Epithelial cell of proximal tubule (primary cell): ENCODE data around the gene RTKN2. TPM values are rescaled to one million over a fixed set of nuclear protein-coding genes. Genes with fewer than 3 reads are reported as not detected.
"Not testable (repeated sequence)": the region's sequence is repeated elsewhere in the genome, so short reads cannot be mapped to it uniquely, and the experiment has no call there.

ENCODE experiments used
- DNase-seq: peaks from one replicate; pipeline ENCODE4 v3.0.0-alpha.2; 2011; ENCODE audit warnings: low read depth
- H3K4me3 ChIP-seq: 2 replicates; pipeline ENCODE4 v1.5.1; 2011; ENCODE audit warnings: low read depth, mild to moderate bottlenecking, low read length
- total RNA-seq: library from RNA; depleted of rRNA; stranded (reverse); fragments of >200 nt; gene quantifications from 2 replicates; pipeline ENCODE4 v1.2.3, GENCODE V29; 2015
- TF ChIP-seq, protein P1 (sequence below): conservative IDR thresholded peaks from 2 replicates; pipeline ENCODE4 v1.5.1; 2012; ENCODE audit warnings: low read depth, mild to moderate bottlenecking, low read length

The RTKN2 gene
- total RNA-seq, 1 donor from 2014 or later = 7.1 TPM

DNA sequence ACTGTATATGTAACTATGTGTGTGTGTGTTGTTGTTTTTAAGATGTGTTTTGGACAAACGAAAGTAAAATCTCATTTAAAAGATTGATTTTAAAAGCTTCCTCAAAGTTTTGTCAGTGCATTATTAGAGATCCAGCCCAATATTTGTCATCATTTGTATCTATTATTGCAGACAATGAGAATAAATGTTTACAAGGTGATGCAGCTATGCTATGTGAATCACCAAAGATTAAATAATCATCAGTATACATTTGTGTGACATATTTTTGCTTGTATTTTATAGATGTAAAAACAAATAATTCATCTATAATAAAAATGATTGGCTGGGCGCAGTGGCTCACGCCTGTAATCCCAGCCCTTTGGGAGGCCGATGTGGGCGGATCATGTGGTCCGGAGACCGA, 35.3 kb upstream of the RTKN2 start:
- no peak overlapping the region for H3K4me3 ChIP-seq
- no peak for DNase-seq
- TF ChIP-seq, protein P1, sequence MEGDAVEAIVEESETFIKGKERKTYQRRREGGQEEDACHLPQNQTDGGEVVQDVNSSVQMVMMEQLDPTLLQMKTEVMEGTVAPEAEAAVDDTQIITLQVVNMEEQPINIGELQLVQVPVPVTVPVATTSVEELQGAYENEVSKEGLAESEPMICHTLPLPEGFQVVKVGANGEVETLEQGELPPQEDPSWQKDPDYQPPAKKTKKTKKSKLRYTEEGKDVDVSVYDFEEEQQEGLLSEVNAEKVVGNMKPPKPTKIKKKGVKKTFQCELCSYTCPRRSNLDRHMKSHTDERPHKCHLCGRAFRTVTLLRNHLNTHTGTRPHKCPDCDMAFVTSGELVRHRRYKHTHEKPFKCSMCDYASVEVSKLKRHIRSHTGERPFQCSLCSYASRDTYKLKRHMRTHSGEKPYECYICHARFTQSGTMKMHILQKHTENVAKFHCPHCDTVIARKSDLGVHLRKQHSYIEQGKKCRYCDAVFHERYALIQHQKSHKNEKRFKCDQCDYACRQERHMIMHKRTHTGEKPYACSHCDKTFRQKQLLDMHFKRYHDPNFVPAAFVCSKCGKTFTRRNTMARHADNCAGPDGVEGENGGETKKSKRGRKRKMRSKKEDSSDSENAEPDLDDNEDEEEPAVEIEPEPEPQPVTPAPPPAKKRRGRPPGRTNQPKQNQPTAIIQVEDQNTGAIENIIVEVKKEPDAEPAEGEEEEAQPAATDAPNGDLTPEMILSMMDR = no peak

DNA sequence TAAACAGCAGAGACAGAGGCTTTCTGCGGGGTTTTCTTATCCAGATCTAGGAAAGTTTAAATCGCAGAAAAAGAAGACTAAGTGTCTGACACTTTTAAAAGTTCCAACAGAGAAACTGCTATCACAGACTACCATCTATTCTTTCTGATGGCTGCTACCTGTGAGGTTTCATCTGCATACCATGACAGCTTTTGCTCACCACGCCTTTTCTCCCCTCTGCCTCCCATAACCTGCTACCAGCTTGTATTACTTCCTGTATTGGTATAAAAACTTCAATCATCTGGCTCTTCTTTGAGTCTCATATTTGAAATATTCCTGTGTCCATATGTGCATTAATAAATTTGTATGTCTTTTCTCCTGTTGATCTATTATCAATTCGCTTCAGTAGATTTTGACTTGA, 34.1 kb upstream of the RTKN2 start:
- TF ChIP-seq, protein P1 = no peak
- DNase-seq = no peak
- no peak overlapping the region for H3K4me3 ChIP-seq

DNA sequence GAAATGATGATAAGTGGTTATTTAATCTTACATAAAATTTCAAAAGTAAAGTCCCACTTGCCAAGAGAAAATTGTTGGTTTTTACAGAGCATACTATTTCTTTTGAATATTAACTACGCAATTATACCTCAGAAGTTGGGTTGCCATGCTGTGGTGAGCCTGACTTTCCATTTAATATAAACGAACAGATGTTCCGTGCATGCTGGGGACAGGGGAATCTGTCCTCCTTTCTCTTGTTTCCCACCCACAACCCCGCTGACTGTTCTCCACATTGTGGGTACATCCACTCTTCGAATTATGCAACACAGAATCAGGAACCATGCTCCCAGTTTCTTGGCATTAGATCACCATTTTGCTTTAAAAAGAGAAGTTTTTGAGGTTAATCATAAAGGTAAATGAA, 29.2 kb upstream of the RTKN2 start:
- no peak overlapping the region for H3K4me3 ChIP-seq
- DNase-seq = no peak
- TF ChIP-seq, protein P1 = no peak

DNA sequence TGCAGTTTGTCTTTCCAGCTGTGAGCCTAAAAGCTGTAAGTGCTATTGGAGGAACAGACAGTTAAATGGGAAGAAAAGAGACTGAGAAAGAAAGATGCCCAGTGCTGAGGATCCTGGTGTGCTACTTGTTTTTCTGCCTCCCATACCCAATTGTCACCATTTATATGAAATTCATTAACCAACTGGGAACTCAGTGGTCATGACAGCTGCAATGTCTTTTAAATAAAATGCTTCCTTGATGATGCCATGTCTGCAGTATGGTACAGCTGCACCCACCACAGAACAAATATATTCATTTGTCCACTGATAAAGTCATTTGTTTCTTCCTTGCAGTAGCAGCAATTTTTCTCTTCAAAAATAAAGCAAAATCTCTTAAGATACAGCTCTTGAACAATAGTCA, 15.6 kb upstream of the RTKN2 start:
- H3K4me3 ChIP-seq = no peak overlapping the region
- no peak for DNase-seq
- TF ChIP-seq, protein P1 = no peak

DNA sequence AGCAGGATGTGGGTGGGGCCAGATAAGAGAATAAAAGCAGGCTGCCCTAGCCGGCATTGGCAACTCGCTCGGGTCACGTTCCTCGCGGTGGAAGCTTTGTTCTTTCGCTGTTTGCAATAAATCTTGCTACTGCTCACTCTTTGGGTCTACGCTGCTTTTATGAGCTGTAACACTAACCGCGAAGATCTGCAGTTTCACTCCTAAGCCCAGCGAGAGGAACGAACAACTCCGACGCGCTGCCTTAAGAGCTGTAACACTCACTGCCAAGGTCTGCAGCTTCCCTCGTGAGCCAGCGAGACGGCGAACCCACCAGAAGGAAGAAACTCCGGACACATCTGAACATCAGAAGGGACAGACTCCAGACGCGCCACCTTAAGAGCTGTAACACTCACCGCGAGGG, 12.7 kb upstream of the RTKN2 start:
- DNase-seq = not testable (repeated sequence)
- peak overlapping the region; percentile 62 for H3K4me3 ChIP-seq

DNA sequence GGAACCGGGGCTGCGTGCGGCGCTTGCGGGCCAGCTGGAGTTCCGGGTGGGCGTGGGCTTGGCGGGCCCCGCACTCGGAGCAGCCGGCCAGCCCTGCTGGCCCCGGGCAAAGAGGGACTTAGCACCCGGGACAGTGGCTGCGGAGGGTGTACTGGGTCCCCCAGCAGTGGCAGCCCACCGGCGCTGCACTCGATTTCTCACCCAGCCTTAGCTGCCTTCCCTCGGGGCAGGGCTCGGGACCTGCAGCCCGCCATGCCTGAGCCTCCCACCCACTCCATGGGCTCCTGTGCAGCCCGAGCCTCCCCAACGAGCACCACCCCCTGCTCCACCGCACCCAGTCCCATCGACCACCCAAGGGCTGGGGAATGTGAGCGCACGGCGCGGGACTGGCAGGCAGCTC, 11.7 kb upstream of the RTKN2 start:
- not testable (repeated sequence) for H3K4me3 ChIP-seq, DNase-seq

DNA sequence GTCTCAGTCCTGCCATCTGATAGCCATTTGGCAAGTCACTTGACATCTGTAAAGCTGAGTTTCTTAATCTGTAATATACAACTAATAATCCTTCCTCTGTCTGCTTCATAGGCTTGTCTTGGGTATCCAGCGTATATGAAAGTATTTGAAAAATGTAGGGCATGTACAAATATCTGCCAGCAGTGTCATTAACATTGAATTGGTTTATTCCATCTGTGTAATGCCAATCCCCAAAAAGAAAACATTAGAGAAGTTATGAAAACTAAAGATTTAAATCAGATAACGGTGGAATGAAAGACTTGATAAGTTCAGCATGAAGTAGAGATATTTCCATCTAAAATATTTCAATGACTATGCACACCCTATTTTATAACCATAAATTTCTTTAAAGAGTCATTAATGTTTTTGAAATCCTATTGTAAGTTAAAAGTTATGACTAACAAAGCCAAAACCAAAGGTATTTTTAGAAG, 9.8 kb upstream of the RTKN2 start:
- TF ChIP-seq, protein P1 = no peak
- H3K4me3 ChIP-seq = no peak overlapping the region
- DNase-seq = no peak

DNA sequence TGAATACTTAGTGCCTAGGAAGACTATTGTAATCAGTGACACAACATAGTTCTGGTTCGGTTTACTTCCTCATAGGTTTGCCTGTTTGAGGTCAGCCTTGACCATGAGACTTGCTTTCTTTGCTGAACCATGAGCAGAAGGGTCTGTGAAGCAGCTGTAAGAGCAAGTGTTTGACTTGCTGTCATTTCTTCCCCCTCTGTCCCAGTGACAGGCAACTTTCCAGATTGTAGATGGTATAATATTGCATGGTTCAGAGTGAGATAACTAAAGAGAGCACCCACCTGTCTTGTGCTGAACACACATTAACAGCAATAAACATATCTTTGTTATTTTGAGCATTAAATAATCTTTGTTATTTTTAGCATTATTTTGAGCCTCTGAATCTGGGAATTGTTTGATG, 9.3 kb upstream of the RTKN2 start:
- no peak overlapping the region for H3K4me3 ChIP-seq
- TF ChIP-seq, protein P1 = no peak
- DNase-seq = no peak
